Body of pancreas (tissue), 4 donors: ENCODE measurements around the gene PBX2. TPM values are rescaled to one million over a fixed set of nuclear protein-coding genes. Genes with fewer than 3 reads are reported as not detected.

Experiments
- ATAC-seq: fragments of 150-250 bp; one replicate; pipeline ENCODE4 v1.9.1; 2016
- DNase-seq, 4 donors: peaks; one replicate each; pipeline ENCODE4 v3.0.0-alpha.2; 2019
- H3K27ac ChIP-seq, 4 donors: fragments of 200-600 bp; sonication (generic); 1 replicate in 3 of 4; 2 replicates in 1 of 4; pipeline versions ENCODE4 v1.5.1 to v1.6.1; 2016 to 2019; ENCODE audit warnings: mild to moderate bottlenecking in 1 of 4, mixed read lengths in 1 of 4, moderate library complexity in 1 of 4
- H3K27me3 ChIP-seq, 2 donors: fragments of 200-600 bp; sonication (generic); one replicate each; pipeline ENCODE4 v1.6.0; 2016; ENCODE audit warnings: mild to moderate bottlenecking in 1 of 2
- H3K36me3 ChIP-seq, 2 donors: fragments of 200-600 bp; sonication (generic); replicated peaks in 1 of 2; 2 replicates each; pipeline ENCODE4 v1.5.1; 2016; ENCODE audit warnings: low read depth in 2 of 2; ENCODE audit not compliant: insufficient read depth in 1 of 2
- H3K4me1 ChIP-seq: fragments of 200-600 bp; sonication (generic); one replicate; pipeline ENCODE4 v1.6.0; 2016
- H3K4me3 ChIP-seq, 2 donors: fragments of 200-600 bp; sonication (generic); 1 replicate in 1 of 2; 2 replicates in 1 of 2; pipeline ENCODE4 v1.5.1; 2016 to 2019
- H3K9me3 ChIP-seq, 3 donors: fragments of 200-600 bp; sonication (generic); 1 replicate in 2 of 3; 2 replicates in 1 of 3; pipeline ENCODE4 v1.5.1; 2016
- POLR2A ChIP-seq, 3 donors: fragments of 450-650 bp; IDR thresholded peaks; one replicate each; pipeline ENCODE4 v1.6.1; 2016; ENCODE audit warnings: antibody characterized with exemption in 3 of 3, mild to moderate bottlenecking in 2 of 3
- WGBS, 2 donors: methylation state at CpG; one replicate each; pipeline ENCODE4 v1.1.5; 2017; 5-methylcytosine and 5-hydroxymethylcytosine counted together
- intact Hi-C: fragments of 100-400 bp; cut with DNase I; formaldehyde crosslinking; loops from one replicate; pipeline ENCODE4 v1.15.1; 2023
- total RNA-seq, 2 donors: library from RNA; depleted of rRNA; stranded (reverse); fragments of >200 nt; gene quantifications; one replicate each; pipeline ENCODE4 v1.1.0, GENCODE V29; 2016
- TF ChIP-seq, protein P1 (sequence below), 7 experiments: fragments of 450-650 bp in 4 of 7; fragments of 200-600 bp in 3 of 7; sonication (generic) in 3 of 7; IDR thresholded peaks; one replicate each; pipeline ENCODE4 v1.5.1; 2016 to 2019; ENCODE audit warnings: antibody characterized with exemption in 7 of 7

PBX2 gene
- total RNA-seq, 2 donors from 2014 or later, result 28.8 to 31.3 TPM

- intact Hi-C loops, result no loop called here
- no peaks in the 10 kb centered on the region for H3K9me3 ChIP-seq
- peak overlapping the region in 3 of 4 donors; percentile 1 to 88 (median 86) for H3K27ac ChIP-seq
- TF ChIP-seq, protein P1, sequence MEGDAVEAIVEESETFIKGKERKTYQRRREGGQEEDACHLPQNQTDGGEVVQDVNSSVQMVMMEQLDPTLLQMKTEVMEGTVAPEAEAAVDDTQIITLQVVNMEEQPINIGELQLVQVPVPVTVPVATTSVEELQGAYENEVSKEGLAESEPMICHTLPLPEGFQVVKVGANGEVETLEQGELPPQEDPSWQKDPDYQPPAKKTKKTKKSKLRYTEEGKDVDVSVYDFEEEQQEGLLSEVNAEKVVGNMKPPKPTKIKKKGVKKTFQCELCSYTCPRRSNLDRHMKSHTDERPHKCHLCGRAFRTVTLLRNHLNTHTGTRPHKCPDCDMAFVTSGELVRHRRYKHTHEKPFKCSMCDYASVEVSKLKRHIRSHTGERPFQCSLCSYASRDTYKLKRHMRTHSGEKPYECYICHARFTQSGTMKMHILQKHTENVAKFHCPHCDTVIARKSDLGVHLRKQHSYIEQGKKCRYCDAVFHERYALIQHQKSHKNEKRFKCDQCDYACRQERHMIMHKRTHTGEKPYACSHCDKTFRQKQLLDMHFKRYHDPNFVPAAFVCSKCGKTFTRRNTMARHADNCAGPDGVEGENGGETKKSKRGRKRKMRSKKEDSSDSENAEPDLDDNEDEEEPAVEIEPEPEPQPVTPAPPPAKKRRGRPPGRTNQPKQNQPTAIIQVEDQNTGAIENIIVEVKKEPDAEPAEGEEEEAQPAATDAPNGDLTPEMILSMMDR (IDR thresholded peaks at IDR 0.05), result no peak
- no peak for TF ChIP-seq POLR2A (IDR thresholded peaks at IDR 0.05)
- 53 to 69% methylated on average over 15 of the region's 15 CpGs for WGBS, 2 donors
- no peaks in the 10 kb centered on the region for H3K36me3 ChIP-seq
- DNase-seq (peak in 1 of 4 donors; percentile 10), ATAC-seq (no peak)
- no peaks in the 10 kb centered on the region for H3K27me3 ChIP-seq
- peaks cover 37% of the 10 kb centered on the region for H3K4me1 ChIP-seq
- H3K4me3 ChIP-seq, result no peak overlapping the region
Observed at GRCh38 chr6:32191696-32192607, 1.9 kb upstream of the PBX2 start.

GRCh38 chr6:32190911-32191677, 1.1 kb upstream of the PBX2 start:
- H3K27ac ChIP-seq, result peak overlapping the region; percentile 86 to 97 (median 89)
- H3K9me3 ChIP-seq, result no peaks in the 10 kb centered on the region
- H3K4me3 ChIP-seq, result no peak overlapping the region
- intact Hi-C loops, result no loop called here
- DNase-seq (no peak), ATAC-seq (no peak)
- peaks cover 36% of the 10 kb centered on the region for H3K4me1 ChIP-seq
- no peaks in the 10 kb centered on the region for H3K27me3 ChIP-seq
- TF ChIP-seq, protein P1 (IDR thresholded peaks at IDR 0.05), result no peak
- no peak for TF ChIP-seq POLR2A (IDR thresholded peaks at IDR 0.05)
- H3K36me3 ChIP-seq, result peaks cover 0 to 2% of the 10 kb centered on the region in 2 donors
- WGBS, 2 donors, result 64 to 68% methylated on average over 6 of the region's 8 CpGs

DNA sequence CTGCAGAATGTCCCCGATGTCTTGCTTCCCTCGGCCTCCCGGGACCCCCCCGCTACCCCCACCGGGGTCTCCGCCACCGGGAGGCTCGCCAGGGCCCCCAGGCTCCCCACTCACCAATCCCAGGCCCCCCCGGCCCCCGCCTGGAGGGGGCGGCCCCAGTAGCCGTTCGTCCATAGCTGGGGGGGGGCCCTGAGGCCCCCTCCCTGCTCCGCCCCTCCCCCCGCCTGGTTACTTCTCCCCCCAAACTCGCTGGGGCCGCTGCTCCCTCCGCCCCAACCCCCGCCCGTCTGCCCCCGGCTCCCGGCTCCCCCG, 304 bp downstream of the PBX2 start:
- no peak for TF ChIP-seq POLR2A (IDR thresholded peaks at IDR 0.05)
- H3K4me3 ChIP-seq, result peak overlapping the region; percentile 42 to 90
- peaks cover 0 to 2% of the 10 kb centered on the region in 2 donors for H3K36me3 ChIP-seq
- peaks cover 36% of the 10 kb centered on the region for H3K4me1 ChIP-seq
- no peaks in the 10 kb centered on the region for H3K27me3 ChIP-seq
- intact Hi-C loops, result no loop called here
- DNase-seq (no peak), ATAC-seq (no peak)
- no peaks in the 10 kb centered on the region for H3K9me3 ChIP-seq
- 0% methylated on average over 3 of the region's 23 CpGs; no CpG with 5 or more reads in 1 of the 2 donors for WGBS, 2 donors
- H3K27ac ChIP-seq, result peak overlapping the region; percentile 86 to 97 (median 89)

DNA sequence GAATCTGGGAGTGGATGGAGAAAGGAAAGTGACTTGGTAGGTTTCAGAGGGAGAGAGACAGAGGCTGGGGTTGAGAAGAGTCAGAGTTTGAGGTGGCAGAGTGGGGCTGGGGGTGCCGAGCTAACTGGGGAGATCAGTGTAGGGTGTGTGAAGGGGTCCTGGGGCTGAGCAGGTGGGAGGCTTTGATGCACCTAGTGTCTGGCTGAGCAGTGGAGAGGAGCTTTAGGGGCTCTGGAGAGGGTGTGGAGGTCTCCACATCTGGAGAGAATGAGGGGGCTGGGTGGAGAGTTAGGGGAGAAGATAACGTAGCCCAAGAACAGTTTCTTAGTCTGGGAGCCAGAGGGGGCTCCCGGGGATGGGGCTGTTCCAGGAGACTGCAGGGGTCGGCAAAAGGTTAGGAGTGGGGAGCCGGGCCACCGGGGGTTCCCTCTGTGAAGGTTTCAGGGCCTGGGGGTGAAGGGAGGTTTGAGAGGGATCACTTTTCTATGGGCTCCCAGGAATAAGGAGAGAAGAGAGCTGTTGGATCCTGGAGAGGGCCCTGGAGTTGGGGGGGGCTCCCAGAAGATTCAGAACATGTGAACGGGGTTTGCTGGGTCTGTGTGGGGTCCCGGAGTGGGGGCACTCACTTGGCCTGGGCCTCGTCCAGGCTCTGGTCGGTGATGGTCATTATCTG, 797 bp downstream of the PBX2 start:
- Histone ChIP-seq H3K27me3 (no peaks in the 10 kb centered on the region), H3K36me3 (peaks cover 0 to 2% of the 10 kb centered on the region in 2 donors), H3K4me3 (peak overlapping the region; percentile 42 to 90), H3K4me1 (peaks cover 33% of the 10 kb centered on the region), H3K9me3 (no peaks in the 10 kb centered on the region), H3K27ac (peak overlapping the region; percentile 86 to 97 (median 89))
- 5 to 10% methylated on average over 7 to 10 of the region's 10 CpGs for WGBS, 2 donors
- TF ChIP-seq, protein P1 (IDR thresholded peaks at IDR 0.05), result no peak
- DNase-seq (no peak), ATAC-seq (no peak)
- intact Hi-C loops, result no loop called here
